K562 (cell line): ENCODE measurements around the gene GLRA1.

Experiments used
- EP300 ChIP-seq: IDR thresholded peaks from 2 replicates; pipeline ENCODE4 v1.6.1; 2012; ENCODE audit warnings: low read length, improper control_type of control experiment
- POLR2AphosphoS5 ChIP-seq: IDR thresholded peaks from 2 replicates; pipeline ENCODE4 v1.6.1; 2011; ENCODE audit warnings: mild to moderate bottlenecking, low read depth, low read length, moderate library complexity; ENCODE audit not compliant: control insufficient read depth, insufficient read depth
- REST ChIP-seq, 2 experiments: fragments of 450-650 bp; formaldehyde crosslinking in 1 of 2; IDR thresholded peaks; 2 replicates each; pipeline versions ENCODE4 v1.4.0 to v1.6.1; 2014 to 2020; ENCODE audit warnings: mild to moderate bottlenecking in 2 of 2, borderline replicate concordance in 1 of 2, low read depth in 1 of 2
- ZNF740 ChIP-seq, 3 experiments: fragments of 200-800 bp in 1 of 3; sonication (Bioruptor generic) in 1 of 3; sonication (generic) in 1 of 3; formaldehyde crosslinking in 1 of 3; IDR thresholded peaks; 2 replicates each; pipeline versions ENCODE4 v1.6.1 to v1.8.0; 2016 to 2022; ENCODE audit warnings: mild to moderate bottlenecking in 2 of 3, missing compliant biosample characterization in 2 of 3, missing genetic modification characterization in 2 of 3, missing genetic modification reagents in 1 of 3
- TF ChIP-seq, protein P1 (sequence below), 3 experiments: IDR thresholded peaks in 2 of 3; conservative IDR thresholded peaks in 1 of 3; 2 replicates each; pipeline ENCODE4 v1.5.1; 2011 to 2012; ENCODE audit warnings: low read length in 3 of 3, mild to moderate bottlenecking in 3 of 3, control low read depth in 2 of 3, improper control_type of control experiment in 1 of 3, inconsistent platforms in 1 of 3, low read depth in 1 of 3, mixed read lengths in 1 of 3, moderate library complexity in 1 of 3; ENCODE audit not compliant: insufficient read depth in 2 of 3

- TF ChIP-seq POLR2AphosphoS5 = no peak
- no peak for TF ChIP-seq EP300
- no peak for TF ChIP-seq REST (IDR thresholded peaks at IDR 0.05; ENCODE audit: borderline replicate concordance)
- no peak for TF ChIP-seq REST (CRISPR knock-in tag; IDR thresholded peaks at IDR 0.05; ENCODE audit: low read depth)
- TF ChIP-seq, protein P1, sequence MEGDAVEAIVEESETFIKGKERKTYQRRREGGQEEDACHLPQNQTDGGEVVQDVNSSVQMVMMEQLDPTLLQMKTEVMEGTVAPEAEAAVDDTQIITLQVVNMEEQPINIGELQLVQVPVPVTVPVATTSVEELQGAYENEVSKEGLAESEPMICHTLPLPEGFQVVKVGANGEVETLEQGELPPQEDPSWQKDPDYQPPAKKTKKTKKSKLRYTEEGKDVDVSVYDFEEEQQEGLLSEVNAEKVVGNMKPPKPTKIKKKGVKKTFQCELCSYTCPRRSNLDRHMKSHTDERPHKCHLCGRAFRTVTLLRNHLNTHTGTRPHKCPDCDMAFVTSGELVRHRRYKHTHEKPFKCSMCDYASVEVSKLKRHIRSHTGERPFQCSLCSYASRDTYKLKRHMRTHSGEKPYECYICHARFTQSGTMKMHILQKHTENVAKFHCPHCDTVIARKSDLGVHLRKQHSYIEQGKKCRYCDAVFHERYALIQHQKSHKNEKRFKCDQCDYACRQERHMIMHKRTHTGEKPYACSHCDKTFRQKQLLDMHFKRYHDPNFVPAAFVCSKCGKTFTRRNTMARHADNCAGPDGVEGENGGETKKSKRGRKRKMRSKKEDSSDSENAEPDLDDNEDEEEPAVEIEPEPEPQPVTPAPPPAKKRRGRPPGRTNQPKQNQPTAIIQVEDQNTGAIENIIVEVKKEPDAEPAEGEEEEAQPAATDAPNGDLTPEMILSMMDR (IDR thresholded peaks at IDR 0.05 in 2 of 3, conservative IDR thresholded peaks at IDR 0.05 in 1 of 3; ENCODE audit: insufficient read depth in 2 of 3, low read depth in 1 of 3, low read length in 3 of 3) = no peak
- TF ChIP-seq ZNF740 (CRISPR knock-in tag; IDR thresholded peaks at IDR 0.05) = no peak
- no peak for TF ChIP-seq ZNF740 (tag; IDR thresholded peaks at IDR 0.05)
These were observed 23.0 kb downstream of the GLRA1 start for GRCh38 chr5:151901611-151902010.
